HCT116 (cell line): ENCODE measurements around the gene CALCA. TPM values are rescaled to one million over a fixed set of nuclear protein-coding genes. Genes with fewer than 3 reads are reported as not detected.

ENCODE experiments used
- ATAC-seq: fragments of 200-7000 bp; cut with Tn5 transposase; 2 replicates; pipeline ENCODE4 v1.9.1; 2020; ENCODE audit warnings: mild to moderate bottlenecking, moderate library complexity
- BruUV-seq: library from RNA; stranded (reverse); fragments of 400-500 nt; replicated peaks from 2 replicates; lab custom pipeline; 2021; lab: Mats Ljungman, UMichigan
- CTCF ChIA-PET: fragments of 300-600 bp; sonication (Branson Sonifier 250); formaldehyde crosslinking; loops from one replicate; lab custom pipeline; 2021; ENCODE audit warnings: antibody characterized with exemption; lab: Charles Lee
- POLR2A ChIA-PET: fragments of 300-600, 350-600 bp; sonication (Branson Sonifier 250); formaldehyde crosslinking; loops from one replicate; lab custom pipeline; 2021; ENCODE audit warnings: antibody characterized with exemption; lab: Charles Lee
- RAD21 ChIA-PET, 2 experiments: fragments of 300-600 bp; sonication (Branson Sonifier 250); formaldehyde crosslinking; loops; one replicate each; lab custom pipeline; 2023; ENCODE audit warnings: low total read pairs in 2 of 2; ENCODE audit not compliant: uncharacterized antibody in 2 of 2, unreplicated experiment in 2 of 2, low non-redundant PET in 1 of 2; lab: Charles Lee
- DNase-seq: peaks from one replicate; pipeline ENCODE4 v3.0.0-alpha.2; 2010; ENCODE audit warnings: low read depth, low spot score
- H2AFZ ChIP-seq: fragments of 200-600 bp; shearing (Covaris generic), sonication (generic); 2 replicates; pipeline ENCODE4 v1.6.1; 2017; ENCODE audit warnings: low read depth, mixed run types, mixed read lengths, antibody characterized with exemption, low read length; ENCODE audit not compliant: poor library complexity, severe bottlenecking
- H3K27ac ChIP-seq: 2 replicates; pipeline ENCODE4 v1.5.1; 2012; ENCODE audit warnings: low read depth, low read length
- H3K27me3 ChIP-seq: fragments of 200-600 bp; sonication (generic); 2 replicates; pipeline ENCODE4 v1.6.1; 2016; ENCODE audit warnings: mixed run types, low read length, mixed read lengths; ENCODE audit not compliant: insufficient read depth
- H3K36me3 ChIP-seq, 2 experiments: fragments of 200-500 bp in 1 of 2; fragments of 200-600 bp in 1 of 2; sonication (Bioruptor generic) in 1 of 2; sonication (generic) in 1 of 2; 2 replicates each; pipeline versions ENCODE4 v1.5.1 to v1.6.1; 2014 to 2016; ENCODE audit warnings: low read length in 2 of 2, inconsistent platforms in 1 of 2, mixed read lengths in 1 of 2, mixed run types in 1 of 2; ENCODE audit not compliant: insufficient read depth in 2 of 2, control insufficient read depth in 1 of 2
- H3K4me1 ChIP-seq, 2 experiments: fragments of 200-600 bp in 1 of 2; sonication (generic) in 1 of 2; 2 replicates each; pipeline versions ENCODE4 v1.5.1 to v1.6.1; 2012 to 2017; ENCODE audit warnings: low read length in 2 of 2, inconsistent platforms in 1 of 2, mild to moderate bottlenecking in 1 of 2, mixed read lengths in 1 of 2, mixed run types in 1 of 2, moderate library complexity in 1 of 2; ENCODE audit not compliant: insufficient read depth in 2 of 2, control insufficient read depth in 1 of 2
- H3K4me2 ChIP-seq: fragments of 200-600 bp; sonication (generic); 2 replicates; pipeline ENCODE4 v1.6.1; 2017; ENCODE audit warnings: mixed run types, low read length, mixed read lengths
- H3K4me3 ChIP-seq, 2 experiments: fragments of 200-600 bp in 1 of 2; sonication (generic) in 1 of 2; replicated peaks in 1 of 2; 2 replicates each; pipeline ENCODE4 v1.5.1; 2011 to 2016; ENCODE audit warnings: low read length in 2 of 2, control low read depth in 1 of 2, low read depth in 1 of 2, mild to moderate bottlenecking in 1 of 2, mixed read lengths in 1 of 2, mixed run types in 1 of 2
- H3K79me2 ChIP-seq: fragments of 200-600 bp; sonication (generic); 2 replicates; pipeline ENCODE4 v1.6.1; 2017; ENCODE audit warnings: mild to moderate bottlenecking, mixed run types, low read length, moderate library complexity, mixed read lengths; ENCODE audit not compliant: insufficient read depth
- H3K9ac ChIP-seq: fragments of 200-600 bp; sonication (generic); 2 replicates; pipeline ENCODE4 v1.6.1; 2016; ENCODE audit warnings: low read length, mixed read lengths
- H3K9me2 ChIP-seq: fragments of 200-600 bp; sonication (generic), shearing (Covaris generic); 2 replicates; pipeline ENCODE4 v1.6.1; 2017; ENCODE audit warnings: mixed run types, mild to moderate bottlenecking, moderate library complexity; ENCODE audit not compliant: insufficient read depth
- H3K9me3 ChIP-seq, 2 experiments: fragments of 200-500 bp in 1 of 2; fragments of 200-600 bp in 1 of 2; sonication (Bioruptor generic) in 1 of 2; sonication (generic) in 1 of 2; 2 replicates each; pipeline ENCODE4 v1.6.1; 2014 to 2017; ENCODE audit warnings: low read length in 2 of 2, mixed read lengths in 2 of 2, inconsistent platforms in 1 of 2, low read depth in 1 of 2, mild to moderate bottlenecking in 1 of 2, mixed run types in 1 of 2, moderate library complexity in 1 of 2; ENCODE audit not compliant: control insufficient read depth in 1 of 2, insufficient read depth in 1 of 2
- H4K20me1 ChIP-seq: fragments of 200-600 bp; sonication (generic), shearing (Covaris generic); 2 replicates; pipeline ENCODE4 v1.6.1; 2017; ENCODE audit warnings: mixed run types, mild to moderate bottlenecking, moderate library complexity; ENCODE audit not compliant: insufficient read depth
- CBX3 ChIP-seq: IDR thresholded peaks from 2 replicates; pipeline ENCODE4 v1.6.1; 2012; ENCODE audit warnings: low read depth
- CTCF ChIP-seq, 3 experiments: fragments of 200-600 bp in 1 of 3; sonication (generic) in 1 of 3; IDR thresholded peaks in 2 of 3; conservative IDR thresholded peaks in 1 of 3; 2 replicates each; pipeline ENCODE4 v1.5.1; 2012 to 2017; ENCODE audit warnings: low read depth in 2 of 3, low read length in 2 of 3, antibody characterized with exemption in 1 of 3, borderline replicate concordance in 1 of 3, control low read depth in 1 of 3, mild to moderate bottlenecking in 1 of 3, mixed read lengths in 1 of 3, mixed run types in 1 of 3, moderate library complexity in 1 of 3; ENCODE audit not compliant: insufficient read depth in 1 of 3
- EGR1 ChIP-seq: IDR thresholded peaks from 2 replicates; pipeline ENCODE4 v1.6.1; 2012; ENCODE audit warnings: low read depth
- EZH2 ChIP-seq: fragments of 200-600 bp; sonication (generic); IDR thresholded peaks from 2 replicates; pipeline ENCODE4 v1.6.1; 2017; ENCODE audit warnings: antibody characterized with exemption, mixed run types
- FOSL1 ChIP-seq: IDR thresholded peaks from 2 replicates; pipeline ENCODE4 v1.6.1; 2012; ENCODE audit warnings: low read depth
- JUND ChIP-seq: IDR thresholded peaks from 2 replicates; pipeline ENCODE4 v1.6.1; 2012
- POLR2A ChIP-seq: IDR thresholded peaks from 2 replicates; pipeline ENCODE4 v1.7.0; 2011; ENCODE audit warnings: borderline replicate concordance; ENCODE audit not compliant: insufficient read depth, insufficient read length; ENCODE audit errors: extremely low read depth
- SIN3A ChIP-seq: IDR thresholded peaks from 2 replicates; pipeline ENCODE4 v1.6.1; 2012; ENCODE audit warnings: low read depth
- SP1 ChIP-seq: IDR thresholded peaks from 2 replicates; pipeline ENCODE4 v1.6.1; 2012; ENCODE audit warnings: low read depth
- SRF ChIP-seq: IDR thresholded peaks from 2 replicates; pipeline ENCODE4 v1.6.1; 2012; ENCODE audit warnings: low read depth
- TCF7L2 ChIP-seq: IDR thresholded peaks from 2 replicates; pipeline ENCODE4 v1.7.0; 2011; ENCODE audit warnings: borderline replicate concordance, inconsistent platforms; ENCODE audit not compliant: insufficient read depth, insufficient read length; ENCODE audit errors: extremely low read depth
- YY1 ChIP-seq: IDR thresholded peaks from 2 replicates; pipeline ENCODE4 v1.6.1; 2011; ENCODE audit warnings: low read length, low read depth, moderate library complexity, mild to moderate bottlenecking; ENCODE audit not compliant: insufficient replicate concordance; ENCODE audit errors: extremely low read depth
- ZFX ChIP-seq: fragments of 450-650 bp; IDR thresholded peaks from 2 replicates; pipeline ENCODE4 v1.6.1; 2017
- ZNF274 ChIP-seq: fragments of 200-500 bp; sonication (Bioruptor generic); IDR thresholded peaks from 2 replicates; pipeline ENCODE4 v1.6.1; 2014; ENCODE audit warnings: mild to moderate bottlenecking, low read depth, low read length, inconsistent platforms
- intact Hi-C: fragments of 100-400 bp; cut with micrococcal nuclease; formaldehyde crosslinking; loops from 2 replicates; pipeline ENCODE4 v1.10.0; 2022
- total RNA-seq: library from RNA; stranded (reverse); gene quantifications from one replicate; pipeline ENCODE4 v1.2.1, GENCODE V29; 2021; ENCODE audit not compliant: unreplicated experiment

Gene CALCA
- total RNA-seq, 1 experiment from 2014 or later = not detected

GRCh38 chr11:14954581-14954980 is 17.6 kb downstream of the CALCA start:
- POLR2A ChIA-PET = no interaction called here
- no peaks in the 10 kb centered on the region for H3K27me3 ChIP-seq
- CTCF ChIA-PET = no interaction called here
- H3K4me2 ChIP-seq = no peak overlapping the region
- H2AFZ ChIP-seq = no peak overlapping the region
- H3K4me3 ChIP-seq = no peak overlapping the region
- no TSS peak for BruUV-seq
- H3K4me1 ChIP-seq = peaks cover 0 to 3% of the 10 kb centered on the region in 2 experiments; a peak in 1 of 4 replicates
- no peaks in the 10 kb centered on the region for H3K9me3 ChIP-seq
- intact Hi-C loops = no loop called here
- H3K27ac ChIP-seq = no peak overlapping the region
- H3K79me2 ChIP-seq = no peaks in the 10 kb centered on the region
- RAD21 ChIA-PET = no interaction called here
- no peak for ATAC-seq
- no peak overlapping the region for H3K9ac ChIP-seq
- TF ChIP-seq YY1 (no peak), CTCF (IDR thresholded peaks at IDR 0.05 in 2 of 3, conservative IDR thresholded peaks at IDR 0.05 in 1 of 3; ENCODE audit: borderline replicate concordance in 1 of 3, insufficient read depth in 1 of 3, low read depth in 2 of 3, low read length in 2 of 3) (no peak)
- H3K9me2 ChIP-seq = no peaks in the 10 kb centered on the region
- H4K20me1 ChIP-seq = no peaks in the 10 kb centered on the region
- DNase-seq = no peak
- no peaks in the 10 kb centered on the region for H3K36me3 ChIP-seq

GRCh38 chr11:14953904-14954303 is 18.2 kb downstream of the CALCA start:
- Histone ChIP-seq H3K9ac (no peak overlapping the region), H3K9me2 (no peaks in the 10 kb centered on the region), H3K4me1 (peaks cover 0 to 3% of the 10 kb centered on the region in 2 experiments; a peak in 1 of 4 replicates), H4K20me1 (no peaks in the 10 kb centered on the region), H3K36me3 (no peaks in the 10 kb centered on the region), H3K4me2 (no peak overlapping the region), H3K27ac (no peak overlapping the region), H3K79me2 (no peaks in the 10 kb centered on the region), H3K9me3 (no peaks in the 10 kb centered on the region), H3K4me3 (no peak overlapping the region), H2AFZ (no peak overlapping the region), H3K27me3 (no peaks in the 10 kb centered on the region)
- TF ChIP-seq POLR2A (no peak), TCF7L2 (no peak), CBX3 (no peak), ZNF274 (no peak), EGR1 (no peak), JUND (no peak), EZH2 (no peak), CTCF (IDR thresholded peaks at IDR 0.05 in 2 of 3, conservative IDR thresholded peaks at IDR 0.05 in 1 of 3; ENCODE audit: borderline replicate concordance in 1 of 3, insufficient read depth in 1 of 3, low read depth in 2 of 3, low read length in 2 of 3) (no peak), ZFX (no peak), SP1 (no peak), SRF (no peak), SIN3A (no peak), FOSL1 (no peak)
- no TSS peak for BruUV-seq
- CTCF ChIA-PET = no interaction called here
- intact Hi-C loops = no loop called here
- RAD21 ChIA-PET = no interaction called here
- POLR2A ChIA-PET = no interaction called here
- DNase-seq = no peak
- no peak for ATAC-seq
